Small intestine (tissue), 7 donors: Measurements from ENCODE around the gene RNF121. TPM values are rescaled to one million over a fixed set of nuclear protein-coding genes. Genes with fewer than 3 reads are reported as not detected.

Source experiments
- DNase-seq, 2 donors: peaks; one replicate each; pipeline versions ENCODE4 v3.0.0 to v3.0.0-alpha.2; 2013
- FAIRE-seq: peaks from 2 replicates; lab custom pipeline; 2012; peaks lifted over from hg19 to GRCh38; lab: Jason Lieb, UNC
- H3K27ac ChIP-seq, 3 donors: one replicate each; pipeline ENCODE4 v1.5.1; 2013; ENCODE audit warnings: low read length in 2 of 3, mild to moderate bottlenecking in 2 of 3, control low read depth in 1 of 3, inconsistent platforms in 1 of 3, low read depth in 1 of 3, moderate library complexity in 1 of 3
- H3K27me3 ChIP-seq, 3 donors: one replicate each; pipeline ENCODE4 v1.6.1; 2013; ENCODE audit warnings: low read length in 3 of 3, inconsistent platforms in 1 of 3; ENCODE audit not compliant: control insufficient read depth in 3 of 3, insufficient read depth in 3 of 3
- H3K36me3 ChIP-seq, 3 donors: one replicate each; pipeline ENCODE4 v1.6.1; 2013; ENCODE audit warnings: low read length in 3 of 3, inconsistent platforms in 1 of 3, low read depth in 1 of 3, mild to moderate bottlenecking in 1 of 3, moderate library complexity in 1 of 3; ENCODE audit not compliant: control insufficient read depth in 3 of 3, insufficient read depth in 2 of 3
- H3K4me1 ChIP-seq, 3 donors: one replicate each; pipeline ENCODE4 v1.6.1; 2013; ENCODE audit warnings: low read length in 2 of 3, inconsistent platforms in 1 of 3, low read depth in 1 of 3, mild to moderate bottlenecking in 1 of 3, moderate library complexity in 1 of 3; ENCODE audit not compliant: control insufficient read depth in 3 of 3, insufficient read depth in 2 of 3
- H3K4me3 ChIP-seq, 3 donors: one replicate each; pipeline ENCODE4 v1.5.1; 2013; ENCODE audit warnings: low read length in 3 of 3, control low read depth in 1 of 3, inconsistent platforms in 1 of 3, low read depth in 1 of 3, mild to moderate bottlenecking in 1 of 3, moderate library complexity in 1 of 3
- H3K9me3 ChIP-seq, 2 donors: one replicate each; pipeline ENCODE4 v1.6.1; 2013; ENCODE audit warnings: low read depth in 1 of 2, low read length in 1 of 2; ENCODE audit not compliant: control insufficient read depth in 2 of 2, insufficient read depth in 1 of 2
- WGBS, 3 donors: extraction: QIAGEN DNeasy Blood & Tissue Kit; methylation state at CpG; one replicate each; pipeline ENCODE4 v1.1.7; 2013; 5-methylcytosine and 5-hydroxymethylcytosine counted together
- polyA plus RNA-seq, 4 donors: library from polyadenylated mRNA; stranded (reverse) in 3 of 4; unstranded in 1 of 4; fragments of 200-250 nt in 3 of 4; fragments of 120-200 nt in 1 of 4; gene quantifications; one replicate each; pipeline versions ENCODE4 v1.2.1 to v1.2.3, GENCODE V29; 2013
- donor health status: healthy with polysubstance abuse.
- donor health status: control.
- donor health status: control.
- donor health status: Bipolar disorder and iron deficiency.
- donor health status: healthy.

The RNF121 gene
- polyA plus RNA-seq, 4 donors, result 15.9 to 38.6 (median 23.5) TPM

- Histone ChIP-seq H3K4me3 (peak overlapping the region; percentile 70 to 86 (median 72)), H3K4me1 (peaks cover 12 to 18% (median 17%) of the 10 kb centered on the region in 3 donors), H3K27ac (no peak overlapping the region), H3K36me3 (peaks cover 0 to 6% (median 0%) of the 10 kb centered on the region in 3 donors), H3K27me3 (no peaks in the 10 kb centered on the region), H3K9me3 (no peaks in the 10 kb centered on the region)
- 0 to 3% (median 1%) methylated on average over 6 of the region's 6 CpGs for WGBS, 3 donors
- DNase-seq (no peak), FAIRE-seq (no peak)
Observed at GRCh38 chr11:71929491-71929890, 645 bp downstream of the RNF121 start.

- WGBS, 3 donors, result 65 to 73% (median 66%) methylated on average over 11 of the region's 11 CpGs
- no peak for DNase-seq
- no peaks in the 10 kb centered on the region for H3K9me3 ChIP-seq
- peak overlapping the region in 2 of 3 donors; percentile 72 to 86 for H3K4me3 ChIP-seq
- H3K27me3 ChIP-seq, result no peaks in the 10 kb centered on the region
- FAIRE-seq, result no peak
- H3K36me3 ChIP-seq, result peaks cover 0 to 3% (median 0%) of the 10 kb centered on the region in 3 donors
- H3K27ac ChIP-seq, result no peak overlapping the region
- H3K4me1 ChIP-seq, result peaks cover 12 to 18% (median 17%) of the 10 kb centered on the region in 3 donors
Observed at GRCh38 chr11:71930556-71931244, 1.9 kb downstream of the RNF121 start.

GRCh38 chr11:71931245-71931602 lies 2.4 kb downstream of the RNF121 start:
- H3K4me3 ChIP-seq, result no peak overlapping the region
- no peak for FAIRE-seq
- 55 to 59% (median 57%) methylated on average over 2 of the region's 2 CpGs for WGBS, 3 donors
- H3K36me3 ChIP-seq, result no peaks in the 10 kb centered on the region
- H3K9me3 ChIP-seq, result no peaks in the 10 kb centered on the region
- H3K27ac ChIP-seq, result no peak overlapping the region
- DNase-seq, result no peak
- peaks cover 12 to 18% (median 17%) of the 10 kb centered on the region in 3 donors for H3K4me1 ChIP-seq
- H3K27me3 ChIP-seq, result no peaks in the 10 kb centered on the region

GRCh38 chr11:71933141-71933933 lies 4.5 kb downstream of the RNF121 start:
- Histone ChIP-seq H3K27ac (peak overlapping the region in 2 of 3 donors; percentile 30 to 50), H3K36me3 (peaks cover 0 to 3% (median 0%) of the 10 kb centered on the region in 3 donors), H3K9me3 (no peaks in the 10 kb centered on the region), H3K4me3 (no peak overlapping the region), H3K4me1 (peaks cover 12 to 17% (median 16%) of the 10 kb centered on the region in 3 donors), H3K27me3 (no peaks in the 10 kb centered on the region)
- FAIRE-seq (no peak), DNase-seq (peak; percentile 22 to 70)
- WGBS, 3 donors, result 46 to 78% (median 58%) methylated on average over 4 of the region's 4 CpGs

- H3K9me3 ChIP-seq, result no peaks in the 10 kb centered on the region
- no peaks in the 10 kb centered on the region for H3K27me3 ChIP-seq
- no peak overlapping the region for H3K27ac ChIP-seq
- peaks cover 12 to 17% (median 16%) of the 10 kb centered on the region in 3 donors for H3K4me1 ChIP-seq
- DNase-seq, result no peak
- H3K4me3 ChIP-seq, result no peak overlapping the region
- 46 to 53% (median 51%) methylated on average over 2 of the region's 2 CpGs for WGBS, 3 donors
- peaks cover 0 to 6% (median 0%) of the 10 kb centered on the region in 3 donors for H3K36me3 ChIP-seq
- FAIRE-seq, result no peak
Observed at GRCh38 chr11:71934213-71934612, 5.4 kb downstream of the RNF121 start.

- DNase-seq, result no peak
- 89 to 94% (median 90%) methylated on average over 4 of the region's 4 CpGs for WGBS, 3 donors
- H3K27me3 ChIP-seq, result no peaks in the 10 kb centered on the region
- no peaks in the 10 kb centered on the region for H3K9me3 ChIP-seq
- H3K4me3 ChIP-seq, result no peak overlapping the region
- FAIRE-seq, result no peak
- peaks cover 7 to 12% (median 10%) of the 10 kb centered on the region in 3 donors for H3K4me1 ChIP-seq
- H3K27ac ChIP-seq, result no peak overlapping the region
- peaks cover 0 to 7% (median 0%) of the 10 kb centered on the region in 3 donors for H3K36me3 ChIP-seq
Observed at GRCh38 chr11:71935338-71935925, 6.6 kb downstream of the RNF121 start.

GRCh38 chr11:71936825-71937224 lies 8.0 kb downstream of the RNF121 start:
- peaks cover 0 to 7% (median 0%) of the 10 kb centered on the region in 3 donors for H3K36me3 ChIP-seq
- no peak overlapping the region for H3K4me3 ChIP-seq
- FAIRE-seq (no peak), DNase-seq (no peak)
- WGBS, 3 donors, result 18 to 56% (median 53%) methylated on average over 5 of the region's 5 CpGs
- H3K4me1 ChIP-seq, result peaks cover 6 to 10% (median 7%) of the 10 kb centered on the region in 3 donors
- no peaks in the 10 kb centered on the region for H3K9me3 ChIP-seq
- H3K27me3 ChIP-seq, result no peaks in the 10 kb centered on the region
- no peak overlapping the region for H3K27ac ChIP-seq

GRCh38 chr11:71937826-71938225 lies 9.0 kb downstream of the RNF121 start:
- Histone ChIP-seq H3K27me3 (no peaks in the 10 kb centered on the region), H3K27ac (no peak overlapping the region), H3K36me3 (peaks cover 0 to 7% (median 0%) of the 10 kb centered on the region in 3 donors), H3K4me3 (no peak overlapping the region), H3K4me1 (peaks cover 6 to 10% (median 7%) of the 10 kb centered on the region in 3 donors), H3K9me3 (no peaks in the 10 kb centered on the region)
- FAIRE-seq (no peak), DNase-seq (no peak)
- WGBS, 3 donors, result 96 to 100% (median 100%) methylated on average over 1 of the region's 1 CpG
